K562 (cell line): ENCODE results near the gene TXNDC9.
A peak's percentile ranks its signal among the peaks of the same experiment; 100 is the strongest.

ENCODE experiments used
- CEBPG ChIP-seq, 3 experiments: fragments of 200-800 bp in 1 of 3; sonication (Bioruptor generic) in 1 of 3; sonication (generic) in 1 of 3; formaldehyde crosslinking in 1 of 3; IDR thresholded peaks in 2 of 3; conservative IDR thresholded peaks in 1 of 3; 2 replicates each; pipeline versions ENCODE4 v1.6.1 to v1.8.0; 2016 to 2022; ENCODE audit warnings: missing compliant biosample characterization in 2 of 3, missing genetic modification characterization in 2 of 3, mild to moderate bottlenecking in 1 of 3, missing genetic modification reagents in 1 of 3
- CTCF ChIP-seq, 3 experiments: IDR thresholded peaks in 2 of 3; conservative IDR thresholded peaks in 1 of 3; 2 replicates each; pipeline ENCODE4 v1.5.1; 2011 to 2012; ENCODE audit warnings: low read length in 3 of 3, mild to moderate bottlenecking in 3 of 3, control low read depth in 2 of 3, improper control_type of control experiment in 1 of 3, inconsistent platforms in 1 of 3, low read depth in 1 of 3, mixed read lengths in 1 of 3, moderate library complexity in 1 of 3; ENCODE audit not compliant: insufficient read depth in 2 of 3
- HCFC1 ChIP-seq: IDR thresholded peaks from 2 replicates; pipeline ENCODE4 v1.6.1; 2012; ENCODE audit warnings: low read depth, low read length, improper control_type of control experiment
- RERE ChIP-seq: sonication (generic); formaldehyde crosslinking; IDR thresholded peaks from 2 replicates; pipeline ENCODE4 v1.8.0; 2023; ENCODE audit warnings: missing genetic modification reagents, mild to moderate bottlenecking, borderline replicate concordance
- SMAD1 ChIP-seq: fragments of 150-350 bp; IDR thresholded peaks from 2 replicates; pipeline ENCODE4 v1.6.1; 2014; ENCODE audit warnings: low read length, low read depth; ENCODE audit not compliant: partially characterized antibody
- ZNF398 ChIP-seq: fragments of 250-450 bp; sonication (Bioruptor Pico); IDR thresholded peaks from 2 replicates; pipeline ENCODE4 v1.8.0; 2021; ENCODE audit warnings: moderate library complexity, mild to moderate bottlenecking, inconsistent platforms

- TF ChIP-seq ZNF398 (CRISPR knock-in tag) (no peak), CTCF (IDR thresholded peaks at IDR 0.05 in 2 of 3, conservative IDR thresholded peaks at IDR 0.05 in 1 of 3; ENCODE audit: insufficient read depth in 2 of 3, low read depth in 1 of 3, low read length in 3 of 3) (no peak), RERE (CRISPR knock-in tag) (no peak), CEBPG (CRISPR knock-in tag; IDR thresholded peaks at IDR 0.05) (no peak), CEBPG (tag; conservative IDR thresholded peaks at IDR 0.05 in 1 of 2, IDR thresholded peaks at IDR 0.05 in 1 of 2) (peak in 1 of 2 experiments; percentile 63; a peak in 2 of 4 replicates), HCFC1 (no peak), SMAD1 (no peak)
These were observed 57.3 kb downstream of the TXNDC9 start for GRCh38 chr2:99278793-99279291.
